ENCODE measurements around the gene MAPK10. TPM values are rescaled to one million over a fixed set of nuclear protein-coding genes. Genes with fewer than 3 reads are reported as not detected.

The MAPK10 gene
- total and polyA plus RNA-seq, 2 of the 8 experiments (the other 6 are each of a cell fraction or from before 2014, with no cell fraction given), result 2.5 to 3.1 TPM

GRCh38 chr4:86247906-86248305 lies 111.9 kb downstream of the MAPK10 start:
- 90% methylated on average over 3 of the region's 3 CpGs; no CpG with 5 or more reads in 1 of the 2 experiments for WGBS, 2 experiments (ENCODE audit: extremely low coverage in 1 of 2, insufficient coverage in 1 of 2, insufficient read length in 1 of 2, insufficient replicate concordance in 2 of 2, low coverage in 1 of 2, low lambda C conversion rate in 2 of 2, missing lambda C conversion rate in 1 of 2)
- no peak overlapping the region for H2BK5ac ChIP-seq (ENCODE audit: low read depth, low read length)
- no peak overlapping the region for H3K4me3 ChIP-seq (ENCODE audit: extremely low read depth in 1 of 4, insufficient read depth in 2 of 4, low read depth in 3 of 4, low read length in 4 of 4)
- no peak overlapping the region for H3K27ac ChIP-seq (ENCODE audit: low read depth, low read length)
- H2AFZ ChIP-seq (ENCODE audit: low read length), result no peak overlapping the region
- H3K56ac ChIP-seq (replicated peaks; ENCODE audit: insufficient read length, low read depth, low read length), result no peak overlapping the region
- H2BK15ac ChIP-seq (ENCODE audit: low read length), result no peak overlapping the region
- no peaks in the 10 kb centered on the region for H3K9me3 ChIP-seq (ENCODE audit: insufficient read depth in 2 of 2, low read depth in 1 of 2, low read length in 1 of 2)
- POLR2A ChIA-PET (ENCODE audit: partially characterized antibody), result no interaction called here
- H3K4me2 ChIP-seq (ENCODE audit: insufficient read depth in 1 of 2, low read depth in 2 of 2, low read length in 2 of 2), result no peak overlapping the region
- H3K4me1 ChIP-seq (replicated peaks in 1 of 4; ENCODE audit: control insufficient read depth in 3 of 4, insufficient read depth in 4 of 4, low read length in 3 of 4), result no peaks in the 10 kb centered on the region
- H3K23me2 ChIP-seq (ENCODE audit: low read depth, low read length), result no peaks in the 10 kb centered on the region
- CTCF ChIA-PET (ENCODE audit: partially characterized antibody), result no interaction called here
- H3K4ac ChIP-seq (replicated peaks; ENCODE audit: insufficient read length, low read depth, low read length), result no peak overlapping the region
- no peaks in the 10 kb centered on the region for H3K27me3 ChIP-seq (replicated peaks in 1 of 4; ENCODE audit: control insufficient read depth in 3 of 4, extremely low read depth in 1 of 4, insufficient read depth in 3 of 4, low read length in 3 of 4)
- H2BK12ac ChIP-seq (ENCODE audit: low read depth, low read length), result no peak overlapping the region
- H3K79me2 ChIP-seq (ENCODE audit: control insufficient read depth in 1 of 2, insufficient read depth in 2 of 2, low read length in 2 of 2), result no peaks in the 10 kb centered on the region
- H3K36me3 ChIP-seq (ENCODE audit: control insufficient read depth in 2 of 4, insufficient read depth in 4 of 4, low read length in 3 of 4), result no peaks in the 10 kb centered on the region
- H4K5ac ChIP-seq (ENCODE audit: insufficient read length, low read depth, low read length), result no peak overlapping the region
- DNase-seq (ENCODE audit: low read depth in 1 of 2, low spot score in 2 of 2) (no peak), FAIRE-seq (no peak)
- H3K14ac ChIP-seq (ENCODE audit: insufficient read length), result no peak overlapping the region
- H4K8ac ChIP-seq (ENCODE audit: extremely low read depth, insufficient read depth, low read length), result no peak overlapping the region
- H4K91ac ChIP-seq (replicated peaks; ENCODE audit: insufficient read length, low read length), result no peak overlapping the region
- no peak overlapping the region for H3K9ac ChIP-seq (replicated peaks in 1 of 4; ENCODE audit: extremely low read depth in 1 of 4, low read depth in 3 of 4, low read length in 3 of 4)
- no peak overlapping the region for H2BK20ac ChIP-seq (ENCODE audit: low read length)
- no peaks in the 10 kb centered on the region for H4K20me1 ChIP-seq (replicated peaks in 1 of 2; ENCODE audit: control insufficient read depth in 1 of 2, insufficient read depth in 2 of 2, low read length in 2 of 2)
- no peak overlapping the region for H2BK120ac ChIP-seq (replicated peaks; ENCODE audit: low read depth, low read length)
- H3K18ac ChIP-seq (ENCODE audit: extremely low read depth, low read length), result no peak overlapping the region
- no peaks in the 10 kb centered on the region for H3K79me1 ChIP-seq (ENCODE audit: low read depth, low read length)
- H3K23ac ChIP-seq (ENCODE audit: insufficient read length), result no peak overlapping the region
- H2AK5ac ChIP-seq (ENCODE audit: low read depth, low read length), result no peak overlapping the region
- TF ChIP-seq RAD21 (IDR thresholded peaks at IDR 0.05 in 1 of 2, conservative IDR thresholded peaks at IDR 0.05 in 1 of 2; ENCODE audit: low read depth in 2 of 2, low read length in 2 of 2) (no peak), NANOG (IDR thresholded peaks at IDR 0.05; ENCODE audit: insufficient read depth, low read depth, low read length, poor library complexity, severe bottlenecking) (no peak)
